HS-5 (cell line): ENCODE results near the gene KCNN3.

Source experiments
- DNase-seq: peaks from one replicate; pipeline ENCODE4 v3.0.0-alpha.2; 2012; ENCODE audit warnings: low read depth

KCNN3 gene

DNA sequence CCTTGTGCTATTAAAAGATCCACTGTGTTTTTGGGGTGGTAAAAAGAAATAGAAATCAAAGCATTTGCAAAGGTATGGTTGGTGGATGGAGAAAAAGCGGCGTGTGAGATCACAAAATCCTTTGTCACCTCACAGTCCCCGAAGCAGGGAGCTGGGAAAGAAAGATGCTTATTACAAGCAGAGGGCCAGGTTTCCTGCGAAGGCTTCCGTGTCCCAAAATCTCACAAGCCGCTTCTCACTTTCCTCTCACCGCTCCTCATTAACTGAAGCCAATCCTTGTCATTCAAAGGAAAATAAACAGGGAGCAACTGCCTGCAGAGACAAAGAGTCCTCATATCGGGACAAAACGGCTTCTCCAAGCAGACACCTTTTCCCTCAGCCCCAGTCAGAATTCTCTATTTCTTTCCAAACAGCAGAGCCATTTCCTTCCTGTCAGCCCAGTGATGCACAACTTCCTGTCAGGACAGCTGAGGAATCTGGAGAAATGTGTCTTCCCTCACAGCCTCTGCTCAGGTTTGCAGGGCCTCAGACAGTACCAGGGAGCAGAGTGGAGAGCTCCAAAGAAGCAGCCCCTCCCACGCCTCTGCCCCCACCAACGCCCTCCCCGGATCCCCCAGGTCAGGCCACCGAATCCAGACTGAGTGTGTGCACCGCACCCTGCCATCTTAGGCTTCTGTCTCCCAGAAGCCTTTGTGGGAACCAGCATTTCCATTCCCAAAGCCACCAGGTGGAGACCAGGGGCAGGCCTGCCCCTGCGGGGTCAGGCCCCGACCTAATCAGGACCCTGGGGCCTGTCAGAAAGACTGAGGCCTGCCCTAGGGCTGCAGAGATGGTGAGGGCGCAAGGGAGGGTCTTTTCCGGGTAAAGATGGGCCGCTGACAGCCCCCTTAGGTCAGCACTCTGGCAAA, 29.6 kb downstream of the KCNN3 start:
- DNase-seq = no peak

DNA sequence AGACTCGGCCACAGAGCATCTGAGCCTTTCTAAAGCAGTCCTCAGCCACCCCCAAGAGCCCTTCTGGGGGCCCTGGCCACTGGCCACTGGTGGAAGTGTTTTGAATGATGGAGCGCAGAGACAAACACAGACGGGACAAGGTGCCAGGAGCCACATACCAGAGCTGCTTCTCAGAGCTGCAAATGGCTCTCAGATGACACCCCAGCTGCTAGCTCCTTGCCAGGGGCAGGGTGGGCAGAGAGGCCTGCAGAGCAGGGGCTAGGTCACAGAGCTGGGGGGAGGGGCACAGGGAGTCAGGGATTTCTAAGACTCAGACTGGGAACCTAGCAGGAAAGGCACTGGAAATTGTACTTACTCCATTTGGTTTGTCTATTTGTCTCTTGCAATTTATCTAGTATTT, 30.4 kb downstream of the KCNN3 start:
- DNase-seq = no peak

DNA sequence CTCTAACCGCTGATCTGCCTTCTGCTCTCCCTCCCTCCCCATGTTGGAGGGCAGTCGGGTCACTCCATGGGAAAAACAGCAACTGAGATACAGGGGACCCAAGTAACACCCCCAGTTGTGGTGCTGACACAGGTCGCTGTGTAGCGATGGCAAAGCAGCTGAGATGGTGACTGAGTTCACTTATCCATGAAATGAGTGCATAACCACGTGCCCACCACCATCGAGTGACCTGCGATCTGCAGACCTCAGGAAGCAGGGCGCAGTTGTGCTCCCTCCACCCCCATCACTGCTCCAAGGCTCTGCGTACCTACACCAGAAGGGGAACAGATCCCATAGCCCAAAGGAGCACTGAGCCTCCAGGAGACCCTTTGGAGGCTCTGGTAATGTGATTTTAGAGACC, 31.1 kb downstream of the KCNN3 start:
- DNase-seq = no peak

DNA sequence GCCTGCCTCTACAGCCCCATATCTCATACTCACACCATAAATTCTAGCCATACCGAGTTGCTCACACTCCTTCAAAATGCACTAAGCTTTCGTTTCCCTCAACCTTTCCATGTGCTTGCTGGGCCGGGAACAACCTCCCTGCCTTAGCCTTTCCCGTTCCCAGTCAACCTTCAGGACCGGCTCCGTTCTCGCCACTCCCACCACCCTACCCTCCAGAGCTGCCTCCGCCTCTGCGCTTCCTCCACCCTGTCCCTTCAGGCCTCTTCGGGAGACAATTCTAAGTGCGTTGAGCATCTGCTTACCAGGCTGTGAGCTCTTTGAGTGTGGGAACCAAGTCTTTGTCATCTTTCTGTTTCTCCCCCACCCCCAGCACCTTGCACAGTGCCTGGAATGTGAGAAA, 31.6 kb downstream of the KCNN3 start:
- DNase-seq = no peak

DNA sequence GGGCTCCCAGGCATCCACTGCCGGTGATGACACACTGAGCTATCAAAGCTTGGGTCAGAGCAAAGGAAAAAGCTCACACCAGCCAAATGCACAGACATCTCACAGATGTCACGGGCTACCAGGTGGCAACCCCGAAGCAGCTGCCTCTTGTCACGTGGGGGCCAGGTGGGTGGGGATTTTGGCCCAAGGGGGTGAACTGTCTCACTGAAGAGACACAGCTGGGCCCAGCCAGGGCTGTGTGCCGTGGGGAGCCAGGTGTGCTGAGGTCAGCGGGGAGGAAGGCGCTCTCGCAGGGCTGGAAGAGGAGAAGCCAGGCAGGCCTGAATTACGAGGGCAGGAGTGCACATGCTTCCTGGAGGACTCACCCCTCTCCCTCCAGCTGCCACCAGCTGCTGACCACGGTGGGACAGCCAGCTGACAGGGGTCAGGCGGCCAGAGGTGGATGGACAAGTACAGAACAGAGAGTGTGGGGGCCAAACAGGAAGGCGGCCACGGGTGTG, 32.4 kb downstream of the KCNN3 start:
- DNase-seq = no peak

DNA sequence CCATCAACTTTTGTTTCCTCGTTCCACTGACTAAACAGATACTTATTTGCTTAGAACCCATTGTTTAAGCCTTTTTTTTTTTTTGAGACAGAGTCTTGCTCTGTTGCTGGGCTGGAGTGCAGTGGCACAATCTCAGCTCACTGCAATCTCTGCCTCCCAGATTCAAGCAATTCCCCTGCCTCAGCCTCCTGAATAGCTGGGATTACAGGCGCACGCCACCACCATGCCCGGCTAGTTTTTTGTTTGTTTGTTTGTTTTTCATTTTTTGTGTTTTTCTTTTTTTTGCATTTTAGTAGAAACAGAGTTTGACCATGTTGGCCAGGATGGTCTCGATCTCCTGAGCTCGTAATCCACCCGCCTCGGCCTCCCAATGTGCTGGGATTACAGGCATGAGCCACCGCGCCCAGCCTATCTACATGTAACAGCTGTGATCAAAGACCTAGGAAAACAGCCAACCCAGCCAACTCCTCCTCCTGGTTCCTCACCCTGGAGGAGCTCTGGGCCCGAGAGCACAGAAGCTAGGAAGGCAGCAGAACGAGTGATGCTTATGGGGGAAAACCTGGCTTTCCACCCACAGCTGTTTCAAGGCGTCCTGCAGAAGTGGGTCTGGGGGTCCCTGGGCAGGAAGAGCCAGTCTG, 32.9 kb downstream of the KCNN3 start:
- DNase-seq = no peak

DNA sequence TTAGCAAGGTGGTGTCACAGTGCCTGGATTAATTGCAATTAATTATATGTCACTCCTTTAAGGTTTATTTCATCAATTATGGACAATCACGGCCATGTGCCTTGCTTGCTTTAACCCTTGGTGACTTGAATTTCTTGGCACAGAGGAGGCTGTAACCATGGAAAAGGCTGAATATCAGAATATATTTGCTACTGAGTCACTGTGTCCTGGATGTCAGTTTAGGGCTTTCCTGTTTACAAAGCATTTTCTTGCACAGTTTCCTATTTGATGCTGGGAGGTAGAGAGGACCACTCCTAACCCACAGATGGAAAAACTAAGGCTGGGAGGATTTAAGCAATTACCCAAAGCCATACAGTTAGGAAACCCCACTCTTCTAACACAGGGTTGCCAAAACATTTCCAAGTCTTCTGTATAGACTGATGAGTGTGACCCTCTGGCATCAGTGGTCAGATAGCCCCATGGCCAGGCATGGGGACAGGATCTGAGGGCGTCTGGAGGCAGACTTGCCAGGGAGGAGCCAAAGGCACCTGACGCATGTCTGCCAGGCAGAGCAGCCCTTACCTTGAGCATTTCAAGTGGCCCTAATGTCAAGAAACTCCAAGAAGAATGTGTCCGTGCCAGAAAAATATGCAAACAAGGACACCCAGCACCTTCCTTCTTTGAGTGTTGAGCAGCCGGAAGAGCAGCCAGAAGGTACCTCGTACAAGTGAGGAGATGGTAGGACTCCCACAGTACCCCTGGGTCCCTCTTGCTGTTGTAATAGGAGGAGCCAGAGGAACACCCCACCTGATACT, 34.4 kb downstream of the KCNN3 start:
- no peak for DNase-seq

DNA sequence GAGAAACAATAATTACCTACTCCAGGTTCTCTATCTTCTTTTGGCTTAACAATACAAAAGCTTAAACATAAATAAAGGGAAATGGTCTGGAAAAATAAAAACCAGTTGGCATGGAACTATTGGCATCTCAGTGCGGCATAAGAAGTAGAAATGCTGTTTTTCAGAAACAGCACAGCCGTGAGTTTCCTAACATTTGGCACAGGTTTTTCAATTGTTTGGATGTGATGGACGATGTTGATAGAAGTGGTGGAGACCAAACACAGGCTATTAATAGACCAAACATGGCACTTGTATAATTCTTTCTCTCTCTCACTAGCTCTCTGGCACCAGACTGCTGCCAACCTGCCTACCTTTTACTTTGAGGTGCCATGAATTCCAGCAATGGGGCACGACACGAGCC, 36.2 kb downstream of the KCNN3 start:
- no peak for DNase-seq

DNA sequence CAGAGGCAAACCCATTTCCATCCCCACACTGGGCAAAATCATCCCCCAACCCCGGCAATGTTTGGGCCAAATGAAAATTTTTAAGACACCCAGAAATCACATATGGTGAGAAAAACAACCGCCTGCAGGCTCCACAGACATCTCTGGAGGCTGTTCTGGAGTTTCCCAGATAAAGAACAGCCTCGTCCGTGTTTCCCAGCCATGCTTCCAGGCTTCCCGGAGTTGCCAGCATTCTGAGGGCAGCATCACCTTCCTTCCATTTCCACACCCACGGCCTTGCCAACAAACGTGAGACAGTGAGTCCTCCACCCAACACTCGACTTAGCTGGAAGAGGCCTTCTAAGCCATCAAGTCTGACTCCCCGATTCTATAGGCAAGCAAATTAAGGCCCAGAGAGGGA, 36.9 kb downstream of the KCNN3 start:
- DNase-seq = no peak

DNA sequence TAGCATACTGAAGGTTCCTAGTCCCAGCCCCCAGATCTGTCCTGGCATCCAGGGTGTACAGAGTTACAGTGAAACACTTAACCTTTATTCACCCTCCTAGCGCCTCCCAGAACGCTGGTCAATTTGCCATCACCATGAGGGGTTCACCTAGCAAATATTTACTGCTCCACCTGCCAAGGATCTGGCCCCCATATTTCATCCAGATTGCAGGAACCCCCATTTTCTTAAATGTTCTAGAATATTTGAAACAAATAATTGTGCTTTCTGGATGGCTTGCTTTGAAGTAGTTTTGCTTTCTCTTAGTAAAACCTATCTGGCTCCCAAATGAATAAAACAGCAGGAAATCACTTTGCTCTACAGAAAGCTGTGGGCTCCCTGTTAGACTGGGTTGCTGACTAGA, 37.7 kb downstream of the KCNN3 start:
- DNase-seq = no peak

DNA sequence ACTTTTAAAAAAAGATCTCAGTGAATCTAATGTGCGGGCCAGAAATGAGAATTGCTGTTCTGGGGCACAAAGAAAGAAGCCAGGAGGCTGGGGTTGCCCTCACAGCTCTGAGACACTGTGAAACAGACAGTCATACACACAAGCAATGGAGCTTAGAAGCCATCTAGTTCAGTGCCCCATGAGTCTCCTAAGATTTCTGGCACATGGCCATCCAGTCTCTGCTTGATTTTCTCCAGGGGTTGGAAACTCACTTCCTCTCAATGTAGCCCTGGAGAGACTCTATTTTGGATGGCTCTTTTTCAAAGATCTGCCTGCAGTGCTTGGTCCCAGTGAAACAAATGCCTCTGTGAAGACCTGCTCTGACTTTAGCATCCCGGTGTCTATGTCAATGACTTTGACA, 38.6 kb downstream of the KCNN3 start:
- DNase-seq = no peak

DNA sequence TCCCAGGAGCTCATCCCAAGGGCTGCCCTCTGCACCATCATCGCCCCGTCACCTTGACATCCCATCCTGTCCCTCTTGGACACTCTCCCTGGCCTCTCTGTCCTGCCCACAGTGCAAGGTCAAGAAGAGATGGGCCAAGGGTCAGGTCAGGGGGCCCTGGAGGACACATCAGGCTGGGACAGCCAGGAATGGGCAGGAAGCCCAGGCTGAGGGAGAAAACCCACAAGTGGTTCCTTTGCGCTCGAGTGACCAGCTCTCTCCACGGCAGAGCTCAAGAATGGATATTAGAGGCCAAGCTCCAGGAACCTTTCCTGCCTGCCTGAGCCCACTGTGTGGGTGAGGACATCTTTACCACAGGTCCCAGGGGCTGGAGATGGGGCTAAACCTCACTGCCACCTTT, 41.0 kb downstream of the KCNN3 start:
- DNase-seq = no peak

DNA sequence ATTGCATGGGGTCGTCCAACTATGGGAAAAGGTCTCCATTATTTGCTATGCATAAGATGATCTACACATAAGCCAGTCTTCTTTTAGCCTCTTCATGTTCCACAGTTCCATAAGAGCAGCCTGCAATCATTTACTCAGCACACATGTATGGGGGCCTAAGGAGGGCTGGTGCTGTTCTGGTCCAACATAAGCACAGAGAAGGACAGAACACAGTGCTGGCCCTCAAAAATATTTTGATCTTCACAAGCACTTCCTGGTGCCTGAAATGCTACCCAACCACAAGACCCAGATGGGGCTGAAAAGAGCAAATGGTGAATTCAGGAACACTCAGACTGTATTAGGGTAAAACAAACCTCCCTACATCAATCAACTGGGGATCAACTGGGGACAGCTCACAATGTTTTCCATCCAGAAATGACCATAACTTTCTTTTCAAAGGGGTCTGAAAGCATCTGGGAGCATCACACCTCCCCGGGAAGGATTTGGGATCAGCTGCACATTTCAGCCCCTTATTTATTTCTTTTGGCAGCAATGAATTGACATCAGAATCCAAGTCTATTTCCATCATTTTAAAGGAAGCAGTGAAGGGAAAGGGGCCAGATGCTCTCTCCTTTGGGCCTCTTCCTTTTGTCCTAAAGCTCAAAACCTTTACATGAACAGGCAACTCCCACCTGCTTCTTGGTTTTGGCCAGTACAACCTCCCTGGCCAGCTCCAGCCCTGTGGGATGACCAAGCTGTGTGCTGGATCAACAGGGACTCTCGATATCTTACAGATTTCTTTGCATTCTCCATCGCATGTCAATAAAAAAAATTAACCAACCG, 45.7 kb downstream of the KCNN3 start:
- DNase-seq = no peak

DNA sequence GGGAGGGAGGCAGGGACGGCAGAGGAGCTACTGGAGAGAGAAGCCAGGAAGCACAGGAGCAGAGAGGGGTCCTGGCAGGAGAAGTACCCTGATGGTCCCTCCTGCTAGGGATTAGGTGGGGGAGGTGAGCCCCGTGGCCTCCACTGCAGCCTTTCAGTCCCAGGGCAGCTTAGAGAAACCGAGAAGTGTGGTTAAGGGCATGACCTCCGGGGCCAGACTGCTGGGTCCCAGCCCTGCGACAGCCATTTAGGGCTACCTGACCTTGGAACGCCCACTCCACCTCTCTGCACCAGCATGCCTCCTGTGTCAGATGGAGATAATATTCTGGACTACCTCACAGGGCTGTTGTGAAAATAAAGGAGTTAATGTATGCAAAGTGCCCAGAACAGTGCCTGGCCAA, 47.4 kb downstream of the KCNN3 start:
- no peak for DNase-seq

DNA sequence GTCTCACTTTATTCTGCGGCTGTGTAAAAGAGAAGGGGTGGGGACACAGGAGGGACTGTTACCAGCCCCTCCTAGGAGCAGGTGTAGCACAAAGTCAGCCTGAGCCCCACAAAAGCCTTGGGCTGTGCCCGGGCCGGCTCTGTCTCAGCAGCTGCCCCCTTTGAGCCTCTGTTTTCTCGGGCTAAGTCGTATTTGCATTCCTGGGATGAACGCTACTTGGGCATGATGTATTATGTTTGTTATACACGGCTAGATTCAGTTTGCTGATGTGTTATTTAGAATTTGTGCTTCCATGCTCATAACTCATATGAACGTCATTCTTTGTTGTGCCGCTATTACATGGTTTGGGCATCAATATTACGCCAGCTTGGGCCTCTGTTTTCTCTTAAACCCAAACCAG, 47.8 kb downstream of the KCNN3 start:
- no peak for DNase-seq

DNA sequence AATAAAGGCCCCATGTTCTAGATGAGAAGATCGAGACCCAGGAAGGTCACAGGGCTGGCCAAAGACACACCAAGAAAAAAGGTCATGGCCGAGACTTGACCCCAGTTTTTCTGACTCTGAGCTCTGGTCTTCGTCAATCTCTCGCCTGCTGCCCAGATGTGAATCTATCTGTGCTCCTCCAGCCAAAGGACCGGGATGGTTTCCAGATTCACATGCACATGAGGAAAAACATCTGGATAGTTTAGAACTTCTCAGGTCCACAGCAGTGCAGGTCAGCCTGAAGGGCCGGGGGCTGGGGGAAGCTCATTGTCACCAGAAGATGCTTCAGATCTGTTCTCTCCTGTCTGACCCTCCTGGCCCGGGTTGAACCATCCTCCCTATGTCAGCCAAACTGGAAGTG, 49.0 kb downstream of the KCNN3 start:
- no peak for DNase-seq

DNA sequence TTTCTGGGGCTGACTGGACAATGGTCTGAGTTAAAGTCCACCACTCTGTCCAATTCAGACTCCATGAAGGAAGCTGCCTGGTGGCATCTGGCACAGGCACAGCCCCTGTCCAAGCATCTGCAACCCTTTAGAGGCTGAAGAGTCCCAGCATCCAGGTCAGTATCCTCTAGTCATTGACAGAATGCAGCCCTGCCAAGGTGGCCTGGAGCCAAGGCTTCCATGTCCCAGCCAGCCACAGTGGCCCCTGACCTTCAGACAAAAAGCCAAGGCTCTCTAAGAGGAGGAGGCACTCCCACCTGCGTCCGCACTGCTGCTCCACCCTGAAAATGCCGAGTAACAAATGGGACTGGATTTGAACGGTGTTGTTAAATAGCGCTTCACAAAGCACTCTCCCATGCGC, 49.4 kb downstream of the KCNN3 start:
- DNase-seq = no peak

DNA sequence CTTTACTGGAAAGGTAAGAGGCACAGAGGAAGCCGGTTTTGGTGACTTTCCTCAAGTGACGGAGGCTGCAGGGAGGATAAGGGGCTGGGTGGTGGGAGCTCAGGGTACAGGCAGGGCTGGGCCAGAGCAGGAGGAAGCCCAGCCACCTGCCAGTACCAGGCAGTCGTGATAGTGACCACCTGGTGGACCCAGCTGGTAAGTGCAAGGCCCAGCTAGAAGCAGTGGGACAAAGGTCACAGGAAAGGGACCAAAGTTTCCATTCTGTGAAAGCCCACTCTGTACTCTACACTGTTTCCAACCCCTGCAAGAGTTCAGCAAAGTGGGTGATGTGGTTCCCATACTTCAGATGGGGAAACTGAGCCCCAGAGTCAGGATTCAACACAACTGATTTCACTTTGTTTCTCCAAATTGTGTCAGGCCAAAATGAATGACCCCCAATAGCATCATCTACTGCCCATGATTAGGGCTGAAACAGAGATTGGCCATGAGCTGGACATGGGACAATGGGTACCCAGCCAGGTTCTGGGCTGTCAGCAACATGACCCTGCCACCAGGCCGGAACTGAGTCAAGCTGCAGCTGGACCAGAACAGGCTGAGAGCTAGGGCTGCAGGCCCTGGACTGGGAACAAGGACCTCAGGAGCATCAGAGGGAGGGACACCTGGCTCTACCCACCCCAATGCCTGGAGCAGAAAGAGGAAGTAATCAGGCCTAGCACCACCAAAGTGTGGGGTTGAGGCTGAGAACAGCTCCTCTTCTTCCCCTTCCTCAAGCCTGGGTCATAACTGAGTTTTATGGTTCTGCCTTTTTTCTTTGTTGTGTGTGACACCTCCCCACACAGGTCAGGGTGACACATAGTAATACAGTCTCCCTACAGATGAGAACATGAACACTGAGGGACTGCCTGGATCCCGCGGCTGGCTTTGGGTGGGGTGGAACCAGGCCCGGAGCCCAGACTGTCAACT, 50.2 kb downstream of the KCNN3 start:
- no peak for DNase-seq

DNA sequence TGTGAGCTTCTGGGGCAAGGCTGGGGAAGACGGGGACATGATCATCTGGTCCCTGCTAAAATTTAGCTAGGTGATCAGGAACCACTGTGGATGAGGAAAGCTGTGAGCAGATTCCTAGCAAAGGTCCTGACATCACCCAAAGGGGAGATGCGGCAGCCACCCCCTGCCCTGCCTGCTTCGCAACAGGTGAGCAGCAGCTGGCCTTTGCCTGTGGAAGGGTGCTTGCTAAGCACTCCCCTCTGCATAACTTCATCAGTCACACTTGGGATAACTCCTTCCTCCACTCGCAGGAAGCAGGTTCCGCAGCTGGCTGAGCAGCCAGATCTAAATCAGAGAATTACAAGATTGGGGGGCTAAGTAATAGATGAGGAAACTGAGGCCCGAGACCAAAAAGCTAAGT, 51.2 kb downstream of the KCNN3 start:
- DNase-seq = no peak

DNA sequence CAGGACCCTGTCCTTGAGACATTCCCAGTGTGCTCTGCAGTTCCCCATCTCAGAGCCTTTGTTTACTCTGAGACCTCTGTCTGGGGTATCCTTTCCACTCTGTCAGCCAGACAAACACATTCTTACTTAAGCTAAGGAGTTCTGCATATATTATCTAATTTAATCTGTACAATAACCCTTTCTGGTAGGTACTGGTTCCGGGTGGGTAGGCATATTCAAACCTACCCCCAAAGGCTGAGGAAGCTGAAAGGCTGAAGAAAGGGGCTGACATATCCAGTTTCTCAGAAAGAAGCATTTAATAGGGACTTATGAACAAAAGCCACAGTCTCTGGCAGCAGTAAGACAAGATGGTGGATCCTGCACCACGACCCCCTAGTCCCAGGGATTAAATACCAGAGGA, 53.1 kb downstream of the KCNN3 start:
- no peak for DNase-seq

DNA sequence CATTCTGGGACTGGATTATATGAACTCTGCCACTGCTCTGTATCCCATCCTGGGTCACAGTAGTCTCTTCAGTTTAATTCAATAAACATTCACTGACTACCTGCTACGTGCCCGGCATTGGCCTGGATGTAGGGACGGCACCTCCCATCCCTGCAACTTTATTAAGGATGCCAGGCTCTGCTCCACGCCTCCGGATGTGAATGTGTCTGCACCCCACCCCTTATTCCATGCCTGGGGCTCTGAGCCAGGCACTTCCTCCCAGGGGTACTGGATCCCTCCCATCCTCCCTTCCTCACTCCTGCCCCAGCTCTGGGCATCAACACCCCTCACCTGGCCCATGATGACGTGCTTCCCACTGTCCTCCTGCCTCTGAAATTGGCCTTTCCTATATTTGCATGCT, 53.7 kb downstream of the KCNN3 start:
- DNase-seq = no peak
